Liver (tissue), 9 donors: ENCODE data around the gene TENM3. TPM values are rescaled to one million over a fixed set of nuclear protein-coding genes. Genes with fewer than 3 reads are reported as not detected.

Source experiments
- DNase-seq: peaks from one replicate; pipeline ENCODE4 v3.0.0-alpha.2; 2017; ENCODE audit warnings: low spot score
- H3K27ac ChIP-seq, 2 donors: one replicate each; pipeline ENCODE4 v1.7.0; 2013; ENCODE audit warnings: inconsistent platforms in 2 of 2, low read length in 2 of 2, control low read depth in 1 of 2, low read depth in 1 of 2, mild to moderate bottlenecking in 1 of 2
- H3K27me3 ChIP-seq, 4 donors: one replicate each; pipeline versions ENCODE4 v1.6.1 to v1.7.0; 2013; ENCODE audit warnings: low read length in 3 of 4, inconsistent platforms in 1 of 4, mild to moderate bottlenecking in 1 of 4, moderate library complexity in 1 of 4; ENCODE audit not compliant: control insufficient read depth in 4 of 4, insufficient read depth in 4 of 4
- H3K36me3 ChIP-seq, 4 donors: one replicate each; pipeline versions ENCODE4 v1.6.1 to v1.7.0; 2013; ENCODE audit warnings: low read length in 3 of 4, mild to moderate bottlenecking in 3 of 4, low read depth in 1 of 4, moderate library complexity in 1 of 4; ENCODE audit not compliant: control insufficient read depth in 4 of 4, insufficient read depth in 3 of 4
- H3K4me1 ChIP-seq, 4 donors: one replicate each; pipeline versions ENCODE4 v1.6.1 to v1.7.0; 2013; ENCODE audit warnings: low read length in 3 of 4, mild to moderate bottlenecking in 3 of 4, moderate library complexity in 1 of 4; ENCODE audit not compliant: control insufficient read depth in 4 of 4, insufficient read depth in 4 of 4
- H3K4me3 ChIP-seq, 3 donors: one replicate each; pipeline versions ENCODE4 v1.6.1 to v1.7.0; 2013; ENCODE audit warnings: low read length in 3 of 3, control low read depth in 1 of 3, low read depth in 1 of 3, mild to moderate bottlenecking in 1 of 3
- H3K9ac ChIP-seq, 2 donors: one replicate each; pipeline ENCODE4 v1.7.0; 2013; ENCODE audit warnings: low read length in 2 of 2, mild to moderate bottlenecking in 2 of 2, moderate library complexity in 2 of 2, control low read depth in 1 of 2, low read depth in 1 of 2
- H3K9me3 ChIP-seq, 4 donors: one replicate each; pipeline versions ENCODE4 v1.6.1 to v1.7.0; 2013; ENCODE audit warnings: low read length in 3 of 4; ENCODE audit not compliant: control insufficient read depth in 4 of 4
- CTCF ChIP-seq: fragments of 150-350 bp; IDR thresholded peaks from 2 replicates; pipeline ENCODE4 v1.5.1; 2017; ENCODE audit warnings: improper control_type of control experiment, low read depth, low read length; ENCODE audit not compliant: missing input control
- EGR1 ChIP-seq, 2 donors: IDR thresholded peaks; 2 replicates each; pipeline ENCODE4 v1.6.1; 2016 to 2018; ENCODE audit warnings: antibody characterized with exemption in 2 of 2, low read depth in 2 of 2
- FOXA1 ChIP-seq: IDR thresholded peaks from 2 replicates; pipeline ENCODE4 v1.6.1; 2016; ENCODE audit warnings: antibody characterized with exemption
- FOXA2 ChIP-seq: IDR thresholded peaks from 2 replicates; pipeline ENCODE4 v1.6.1; 2016; ENCODE audit warnings: antibody characterized with exemption
- GABPA ChIP-seq, 2 donors: IDR thresholded peaks in 1 of 2; conservative IDR thresholded peaks in 1 of 2; 2 replicates each; pipeline ENCODE4 v1.6.1; 2016; ENCODE audit warnings: antibody characterized with exemption in 2 of 2, mild to moderate bottlenecking in 1 of 2, moderate library complexity in 1 of 2
- HNF4A ChIP-seq, 2 donors: conservative IDR thresholded peaks; 2 replicates each; pipeline ENCODE4 v1.6.1; 2016; ENCODE audit warnings: antibody characterized with exemption in 2 of 2, mild to moderate bottlenecking in 2 of 2
- HNF4G ChIP-seq: IDR thresholded peaks from 2 replicates; pipeline ENCODE4 v1.6.1; 2016; ENCODE audit warnings: antibody characterized with exemption
- JUND ChIP-seq, 2 donors: IDR thresholded peaks; 2 replicates each; pipeline ENCODE4 v1.6.1; 2016; ENCODE audit warnings: antibody characterized with exemption in 2 of 2
- MAX ChIP-seq: IDR thresholded peaks from 2 replicates; pipeline ENCODE4 v1.6.1; 2016; ENCODE audit warnings: antibody characterized with exemption
- RAD21 ChIP-seq, 2 donors: IDR thresholded peaks; 2 replicates each; pipeline ENCODE4 v1.6.1; 2016; ENCODE audit warnings: antibody characterized with exemption in 2 of 2, mild to moderate bottlenecking in 2 of 2
- REST ChIP-seq: IDR thresholded peaks from 2 replicates; pipeline ENCODE4 v1.6.1; 2016; ENCODE audit warnings: antibody characterized with exemption, mild to moderate bottlenecking
- RXRA ChIP-seq, 2 donors: IDR thresholded peaks; 2 replicates each; pipeline ENCODE4 v1.6.1; 2017 to 2018; ENCODE audit warnings: antibody characterized with exemption in 2 of 2, mild to moderate bottlenecking in 1 of 2
- SP1 ChIP-seq: IDR thresholded peaks from 2 replicates; pipeline ENCODE4 v1.6.1; 2018; ENCODE audit warnings: antibody characterized with exemption, mild to moderate bottlenecking
- TAF1 ChIP-seq: conservative IDR thresholded peaks from 2 replicates; pipeline ENCODE4 v1.6.1; 2016; ENCODE audit warnings: antibody characterized with exemption, mild to moderate bottlenecking
- YY1 ChIP-seq: IDR thresholded peaks from 2 replicates; pipeline ENCODE4 v1.6.1; 2016; ENCODE audit warnings: antibody characterized with exemption, mild to moderate bottlenecking
- ZBTB33 ChIP-seq: IDR thresholded peaks from 2 replicates; pipeline ENCODE4 v1.6.1; 2016; ENCODE audit warnings: antibody characterized with exemption
- WGBS: extraction: QIAGEN DNeasy Blood & Tissue Kit; methylation state at CpG from one replicate; pipeline ENCODE4 v1.1.7; 2013; 5-methylcytosine and 5-hydroxymethylcytosine counted together
- polyA plus RNA-seq, 2 donors: library from polyadenylated mRNA; stranded (reverse) in 1 of 2; unstranded in 1 of 2; fragments of 200-250 nt in 1 of 2; fragments of >200 nt in 1 of 2; fragmentation: Nextera tagmentation in 1 of 2; extraction: Ambion mirVana in 1 of 2; gene quantifications; one replicate each; pipeline versions ENCODE4 v1.2.1 to v1.2.3, GENCODE V29; 2013 to 2015
- total RNA-seq, 2 donors: library from RNA; depleted of rRNA; stranded (reverse); fragments of >200 nt; gene quantifications; one replicate each; pipeline ENCODE4 v1.2.3, GENCODE V29; 2014
- donor health status: healthy.
- donor health status: healthy.
- donor health status: healthy.
- donor health status: healthy.
- donor health status: healthy.

The TENM3 gene
- total and polyA plus RNA-seq, 4 donors: 0.32 to 16.8 (median 0.70) TPM

GRCh38 chr4:182694551-182694950, 451.3 kb downstream of the TENM3 start:
- H3K9me3 ChIP-seq: no peaks in the 10 kb centered on the region
- no peaks in the 10 kb centered on the region for H3K27me3 ChIP-seq
- 85% methylated on average over 2 of the region's 2 CpGs for WGBS
- no peaks in the 10 kb centered on the region for H3K4me1 ChIP-seq
- H3K9ac ChIP-seq: no peak overlapping the region
- no peak overlapping the region for H3K4me3 ChIP-seq
- DNase-seq: no peak
- H3K36me3 ChIP-seq: no peaks in the 10 kb centered on the region
- TF ChIP-seq MAX: no peak
- TF ChIP-seq FOXA2: no peak
- no peak for TF ChIP-seq TAF1
- no peak for TF ChIP-seq HNF4G
- TF ChIP-seq GABPA (IDR thresholded peaks at IDR 0.05 in 1 of 2, conservative IDR thresholded peaks at IDR 0.05 in 1 of 2): no peak
- no peak for TF ChIP-seq HNF4A (conservative IDR thresholded peaks at IDR 0.05)
- TF ChIP-seq CTCF: no peak
- TF ChIP-seq YY1: no peak
- TF ChIP-seq REST: no peak
- no peak for TF ChIP-seq JUND (IDR thresholded peaks at IDR 0.05)
- no peak for TF ChIP-seq RXRA (IDR thresholded peaks at IDR 0.05)
- TF ChIP-seq ZBTB33: no peak
- TF ChIP-seq RAD21 (IDR thresholded peaks at IDR 0.05): no peak
- no peak overlapping the region for H3K27ac ChIP-seq

- 90% methylated on average over 3 of the region's 3 CpGs for WGBS
- Histone ChIP-seq H3K9me3 (no peaks in the 10 kb centered on the region), H3K36me3 (no peaks in the 10 kb centered on the region), H3K27ac (no peak overlapping the region), H3K9ac (no peak overlapping the region), H3K4me3 (no peak overlapping the region), H3K4me1 (no peaks in the 10 kb centered on the region), H3K27me3 (no peaks in the 10 kb centered on the region)
- TF ChIP-seq ZBTB33: no peak
- TF ChIP-seq SP1: no peak
- TF ChIP-seq FOXA1: no peak
- no peak for TF ChIP-seq EGR1 (IDR thresholded peaks at IDR 0.05; ENCODE audit: low read depth in 2 of 2)
- no peak for TF ChIP-seq RAD21 (IDR thresholded peaks at IDR 0.05)
- no peak for TF ChIP-seq CTCF
- no peak for DNase-seq
Observed at GRCh38 chr4:182695009-182695408, 451.8 kb downstream of the TENM3 start.
